ENCODE measurements around the gene CPT1C.

The CPT1C gene

GRCh38 chr19:49690656-49691242, at the start of gene CPT1C:
Gene CPT1C, plus strand, starts transcription at chr19:49691116. Its CDS starts 1,137 bp downstream, at chr19:49692253.
- DNase-seq, result peak; percentile 94

DNA sequence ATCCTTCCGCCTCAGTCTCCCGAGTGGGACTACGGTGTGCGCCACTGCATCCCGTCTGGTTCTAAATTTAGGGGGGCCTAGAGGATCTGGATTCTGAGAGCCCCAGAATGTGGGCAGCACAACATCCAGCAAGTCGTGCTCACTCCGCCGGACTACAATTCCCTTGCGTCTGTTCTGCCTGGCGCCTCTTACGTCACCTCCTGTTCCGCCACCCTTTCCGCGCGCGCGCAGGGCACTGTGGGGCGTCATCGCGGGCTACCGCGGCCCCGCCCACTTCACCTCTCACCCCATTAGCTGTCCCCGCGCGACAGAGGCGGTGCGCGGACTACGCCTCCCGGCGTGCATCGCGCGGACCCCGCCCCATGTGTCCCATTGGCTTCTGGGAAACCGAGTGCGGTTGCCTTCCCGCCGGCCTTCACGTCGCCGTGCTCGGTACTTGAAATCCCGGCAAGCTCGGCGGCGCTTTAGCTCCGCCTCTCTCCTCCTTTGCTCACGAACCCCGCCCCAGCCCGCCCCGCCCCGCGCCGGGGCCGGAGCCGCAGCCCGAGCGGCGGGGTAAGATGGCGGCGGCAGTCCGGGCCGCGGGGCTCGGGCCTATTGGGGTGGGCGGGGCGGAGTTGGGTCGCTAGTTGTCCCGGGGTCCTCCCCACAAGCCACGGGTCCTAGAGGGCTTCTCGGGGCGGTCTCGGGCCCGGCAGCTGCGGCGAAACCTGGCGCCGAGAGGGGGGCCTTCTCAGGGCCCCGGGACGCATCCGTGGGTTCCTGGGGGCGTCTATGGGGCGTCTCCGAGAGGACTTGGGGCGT, 49.0 kb upstream of the CPT1C start, which contains the start of gene SCAF1:
TSS of gene SCAF1 (plus strand) at position 522 of the 804 bp plus-strand sequence. CDS start 2,818 bp downstream, outside the sequence.
- peak; percentile 99 to 100 for DNase-seq

DNA sequence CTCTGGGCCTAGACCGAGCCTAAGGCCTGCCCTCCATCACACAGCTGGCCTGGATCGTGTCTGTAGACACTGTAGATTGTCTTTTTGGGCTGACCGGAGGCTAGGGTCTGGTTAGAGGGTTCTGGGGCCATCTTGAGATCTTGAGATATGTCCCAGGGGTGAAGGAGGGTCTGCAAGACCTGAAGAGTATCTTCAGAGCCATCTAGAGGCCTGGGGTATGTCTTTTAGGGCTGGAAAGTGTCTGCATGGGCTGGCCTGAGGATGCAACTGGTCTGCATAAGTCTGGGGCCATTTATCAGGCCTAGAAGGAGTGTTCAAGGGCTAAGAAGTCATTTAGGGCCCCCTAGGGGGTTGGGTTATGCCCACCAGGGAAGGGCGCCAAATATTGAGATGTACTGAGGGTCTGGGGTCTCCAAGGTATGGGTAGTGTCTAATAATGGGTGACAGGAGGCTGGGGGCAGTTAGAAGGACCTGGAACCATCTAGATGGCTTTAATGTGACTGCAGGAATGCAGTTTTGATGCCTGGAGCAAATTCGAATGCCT, 48.4 kb upstream of the CPT1C start:
- DNase-seq, result no peak

DNA sequence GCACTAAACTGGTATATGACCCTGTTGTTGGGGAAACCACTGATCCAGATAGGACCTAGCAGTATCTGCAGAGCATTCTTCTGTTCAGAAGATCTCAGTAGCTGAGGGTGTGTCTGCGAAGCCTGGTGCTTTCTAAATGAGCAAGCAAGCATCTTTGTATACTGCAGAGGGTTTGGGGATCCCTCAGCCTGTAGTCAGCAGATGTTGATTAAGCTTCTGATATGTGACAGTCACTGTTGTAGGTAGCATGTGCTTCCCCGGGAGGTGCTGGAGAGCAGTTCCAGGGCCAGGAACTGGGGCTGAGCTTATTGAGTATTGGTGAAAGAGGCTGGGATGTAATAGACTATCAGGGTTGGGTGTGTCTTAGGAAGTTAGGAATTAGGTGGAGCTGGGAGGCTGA, 47.5 kb upstream of the CPT1C start:
- DNase-seq, result no peak

DNA sequence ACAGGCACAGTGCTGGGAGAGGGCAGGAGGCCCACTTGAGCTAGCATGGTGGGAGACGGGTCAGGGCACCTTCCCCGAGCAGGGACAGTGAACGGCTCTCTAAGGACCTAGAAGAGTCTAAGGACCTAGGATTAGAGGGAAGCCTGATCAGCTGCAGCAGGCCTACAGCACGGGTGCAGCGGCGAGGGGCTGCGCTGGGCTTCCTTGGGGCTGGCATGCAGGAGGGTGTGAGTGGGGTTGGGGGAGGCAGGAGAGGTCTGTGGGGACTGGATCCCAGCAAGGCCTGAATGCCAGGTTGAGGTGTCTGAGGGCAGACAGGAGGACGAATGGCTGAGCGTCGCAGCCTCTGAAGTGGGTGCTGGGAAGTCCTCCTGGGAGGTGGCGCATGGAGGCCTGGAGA, 45.3 kb upstream of the CPT1C start:
- DNase-seq, result no peak

DNA sequence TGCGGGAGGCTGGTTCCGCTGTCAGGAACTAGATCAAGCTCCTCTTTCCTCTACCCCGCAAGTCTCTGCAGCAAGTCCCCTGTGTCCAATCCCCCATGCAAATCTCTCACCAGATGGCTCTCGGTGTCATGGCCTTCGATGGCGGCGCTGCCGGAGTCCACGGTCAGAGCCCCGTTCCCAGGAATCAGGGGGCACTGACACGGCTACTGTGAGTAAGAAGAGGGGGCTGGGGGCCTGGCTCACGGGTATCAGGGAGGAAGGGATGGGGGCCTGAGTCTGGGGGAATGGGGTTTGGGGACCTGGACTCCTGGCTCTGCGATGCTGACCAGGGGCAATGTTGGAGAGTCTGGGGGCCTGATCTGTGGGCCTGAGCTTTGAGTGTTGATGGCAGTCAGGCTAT, 44.9 kb upstream of the CPT1C start:
- DNase-seq, result no peak

GRCh38 chr19:49646586-49646985, 44.3 kb upstream of the CPT1C start:
- no peak for DNase-seq

GRCh38 chr19:49651029-49651819, 39.7 kb upstream of the CPT1C start:
- no peak for DNase-seq

- no peak for DNase-seq
Observed at GRCh38 chr19:49651820-49652550, 38.9 kb upstream of the CPT1C start.

- no peak for DNase-seq
Observed at GRCh38 chr19:49652551-49653465, 38.1 kb upstream of the CPT1C start.

- no peak for DNase-seq
Observed at GRCh38 chr19:49653466-49653806, 37.5 kb upstream of the CPT1C start.

GRCh38 chr19:49654581-49654980, 36.3 kb upstream of the CPT1C start:
- DNase-seq, result no peak

DNA sequence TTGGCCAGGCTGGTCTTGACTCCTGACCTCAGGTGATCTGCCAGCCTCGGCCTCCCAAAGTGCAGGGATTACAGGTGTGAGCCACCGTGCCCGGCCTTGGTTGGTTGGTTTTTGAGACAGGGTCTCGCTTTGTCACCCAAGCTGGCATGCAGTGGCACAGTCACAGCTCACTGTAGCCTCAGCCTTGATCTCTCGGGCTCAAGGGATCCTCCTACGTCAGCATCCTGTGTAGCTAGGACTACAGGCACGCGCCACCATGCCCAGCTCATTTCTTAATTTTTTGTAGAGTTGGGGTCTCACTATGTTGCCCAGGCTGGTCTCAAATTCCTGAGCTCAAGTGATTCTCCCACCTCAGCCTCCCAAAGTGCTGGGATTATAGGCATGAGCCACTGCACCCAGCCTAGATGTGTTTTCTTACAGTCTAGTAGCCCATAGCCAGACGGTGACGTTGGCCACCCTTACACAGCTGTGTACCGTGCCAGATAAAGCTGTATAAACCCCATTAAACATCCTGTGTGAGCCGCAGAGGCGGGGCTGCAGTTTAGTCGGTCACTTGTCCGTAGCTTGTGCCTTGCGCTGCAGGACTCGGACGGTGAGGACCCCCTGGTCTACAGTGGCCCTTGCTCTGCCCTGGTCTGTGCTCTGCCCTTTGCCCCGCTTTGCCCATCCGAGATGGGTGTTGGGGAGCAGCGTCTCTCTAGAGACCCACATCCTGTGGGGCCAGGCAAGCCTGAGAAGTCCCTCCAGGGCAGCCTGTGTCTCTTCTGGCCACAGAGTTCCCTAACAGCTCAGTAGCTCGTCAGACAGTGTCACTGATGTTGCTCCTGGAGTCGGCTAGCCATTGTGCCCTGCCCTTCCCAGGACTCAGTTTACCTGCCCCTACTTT, 35.1 kb upstream of the CPT1C start:
- no peak for DNase-seq

- DNase-seq, result no peak
Observed at GRCh38 chr19:49656456-49657109, 34.3 kb upstream of the CPT1C start.

- no peak for DNase-seq
Observed at GRCh38 chr19:49657493-49658138, 33.3 kb upstream of the CPT1C start.

DNA sequence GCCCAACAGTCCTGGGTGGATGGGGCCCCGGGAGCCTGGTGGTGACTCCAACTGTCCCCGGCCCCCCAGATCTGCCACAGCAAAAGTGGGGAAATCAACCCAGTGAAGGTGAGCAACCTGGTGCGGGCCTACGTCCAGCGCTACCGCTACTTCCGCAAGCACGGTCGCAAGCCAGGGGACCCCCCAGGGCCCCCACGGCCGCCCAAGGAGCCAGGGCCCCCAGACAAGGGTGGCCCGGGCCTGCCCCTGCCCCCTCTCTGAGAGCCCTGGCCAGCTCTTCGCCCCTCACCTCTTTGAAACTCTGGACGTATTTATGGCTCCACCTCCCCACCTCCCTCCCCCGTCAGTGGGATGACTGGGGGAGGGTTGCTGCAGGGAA, 32.8 kb upstream of the CPT1C start:
- DNase-seq, result no peak

GRCh38 chr19:49658566-49659442, 32.1 kb upstream of the CPT1C start:
- DNase-seq, result no peak

DNA sequence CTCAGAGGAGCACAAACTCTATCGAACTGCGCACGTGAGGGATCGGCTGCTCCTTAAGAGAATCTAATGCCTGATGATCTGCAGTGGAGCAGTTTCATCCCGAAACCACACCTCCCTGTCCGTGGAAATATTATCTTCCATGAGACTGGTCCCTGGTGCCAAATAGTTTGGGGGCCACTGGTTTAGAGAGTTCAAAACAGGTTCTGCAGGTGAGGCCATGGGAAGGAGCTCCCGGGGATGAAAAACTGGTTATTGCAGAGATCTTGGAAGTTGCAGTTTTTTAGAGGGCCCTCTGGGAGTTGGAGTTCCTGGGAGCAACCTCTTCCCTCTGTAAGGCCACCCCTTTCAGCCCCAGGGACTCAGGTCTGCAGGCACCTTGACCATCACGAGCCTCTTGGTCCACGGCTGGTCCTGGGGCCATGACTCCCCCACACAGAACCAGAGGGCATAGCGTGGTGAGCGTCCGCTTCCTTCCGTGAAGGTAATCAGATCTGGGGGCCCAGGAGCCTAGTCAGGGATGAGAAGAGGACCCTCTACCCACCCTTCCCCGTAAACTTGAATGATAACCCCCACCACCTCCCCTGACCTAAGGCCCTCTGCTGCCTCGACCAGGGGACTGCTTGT, 30.5 kb upstream of the CPT1C start:
- no peak for DNase-seq

Measured in NCI-H446 (cell line).